ENCODE measurements around the gene DNAI1. TPM values are rescaled to one million over a fixed set of nuclear protein-coding genes. Genes with fewer than 3 reads are reported as not detected.

The DNAI1 gene
- total and polyA plus RNA-seq, 2 of the 4 experiments (the other 2 are of a cell fraction), result not detected

DNA sequence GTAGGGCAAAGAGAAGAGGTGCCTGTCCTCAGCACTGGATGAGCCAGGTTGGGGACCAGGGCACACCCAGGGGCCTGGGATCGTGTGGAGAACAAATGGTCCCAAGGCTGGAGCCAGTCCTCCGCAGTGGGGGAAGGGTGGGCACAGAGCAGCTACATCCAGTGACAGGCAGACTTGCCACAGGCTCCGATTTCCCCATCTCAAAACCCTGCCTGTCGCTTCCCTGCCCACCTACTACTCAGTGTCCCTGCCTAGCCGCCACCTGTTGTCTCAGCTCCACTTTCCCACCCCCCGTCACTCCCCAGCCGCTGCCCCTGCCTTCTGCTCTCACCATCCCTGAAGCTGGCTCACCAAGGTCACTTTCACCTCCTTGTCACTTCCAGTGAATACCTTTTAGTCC, 78.1 kb downstream of the DNAI1 start:
- Histone ChIP-seq H3K27me3 (ENCODE audit: control insufficient read depth, insufficient read depth, low read length) (peaks cover 35% of the 10 kb centered on the region), H3K4me2 (ENCODE audit: low read depth, low read length) (no peak overlapping the region), H2AK9ac (replicated peaks; ENCODE audit: low read depth, low read length, poor library complexity) (no peak overlapping the region), H3K14ac (replicated peaks; ENCODE audit: low read depth, low read length) (no peak overlapping the region), H2BK20ac (ENCODE audit: low read depth, low read length) (no peak overlapping the region), H2BK120ac (ENCODE audit: low read depth, low read length) (no peak overlapping the region), H2AFZ (replicated peaks; ENCODE audit: low read length, poor library complexity) (no peak overlapping the region), H3K9me1 (ENCODE audit: insufficient read depth, low read length) (no peaks in the 10 kb centered on the region), H3K9ac (ENCODE audit: low read depth, low read length) (no peak overlapping the region), H3K4me1 (ENCODE audit: control insufficient read depth, insufficient read depth, low read length) (no peaks in the 10 kb centered on the region), H4K20me1 (ENCODE audit: insufficient read depth, low read length) (no peaks in the 10 kb centered on the region), H4K8ac (ENCODE audit: low read depth in 2 of 2, low read length in 2 of 2) (no peak overlapping the region), H2AK5ac (ENCODE audit: low read depth, low read length) (no peak overlapping the region), H3K4me3 (ENCODE audit: insufficient read depth, low read depth, low read length) (no peak overlapping the region), H3K23ac (ENCODE audit: low read depth, low read length) (no peak overlapping the region), H2BK5ac (ENCODE audit: low read depth, low read length, poor library complexity, severe bottlenecking) (no peak overlapping the region), H4K5ac (ENCODE audit: low read depth, low read length) (no peak overlapping the region), H3K36me3 (ENCODE audit: control insufficient read depth, insufficient read depth, low read length) (no peaks in the 10 kb centered on the region), H3K18ac (ENCODE audit: low read depth, low read length) (no peak overlapping the region), H2BK15ac (ENCODE audit: low read depth, low read length) (no peak overlapping the region), H3K9me3 (ENCODE audit: control insufficient read depth, insufficient read depth, low read length) (no peaks in the 10 kb centered on the region), H3K79me1 (ENCODE audit: low read depth in 1 of 2, low read length in 2 of 2) (no peaks in the 10 kb centered on the region), H4K91ac (ENCODE audit: insufficient read depth, low read depth, low read length) (no peak overlapping the region), H3K27ac (ENCODE audit: insufficient read depth, low read length) (no peak overlapping the region), H3K4ac (ENCODE audit: low read depth, low read length) (no peak overlapping the region), H3K56ac (ENCODE audit: extremely low read depth, insufficient read depth, low read length) (no peak overlapping the region)
- dilution Hi-C loops (cut with HindIII; ENCODE audit: low sequenced_read_pairs, unreplicated experiment) (no loop called here), intact Hi-C loops (cut with micrococcal nuclease) (no loop called here), in situ Hi-C loops (cut with MboI; ENCODE audit: low sequenced_read_pairs) (no loop called here)
- no TSS peak for BruUV-seq (replicated peaks)
- ChIA-PET POLR2A (ENCODE audit: unreplicated experiment) (no interaction called here), CTCF (no interaction called here)
- DNase-seq (no peak), ATAC-seq (ENCODE audit: low read depth) (no peak)
- 13% methylated on average over 6 of the region's 7 CpGs; no CpG with 5 or more reads in 1 of the 2 experiments for WGBS, 2 experiments (ENCODE audit: extremely low coverage in 2 of 2, insufficient read length in 1 of 2)
- TF ChIP-seq CEBPB (IDR thresholded peaks at IDR 0.05; ENCODE audit: low read depth, low read length) (no peak), MAZ (IDR thresholded peaks at IDR 0.05; ENCODE audit: borderline replicate concordance, low read depth, low read length) (no peak), RFX5 (IDR thresholded peaks at IDR 0.05; ENCODE audit: low read depth, low read length) (no peak), RCOR1 (IDR thresholded peaks at IDR 0.05; ENCODE audit: insufficient replicate concordance, low read length) (no peak), NFE2L2 (IDR thresholded peaks at IDR 0.05; ENCODE audit: low read depth, low read length) (no peak), CHD1 (IDR thresholded peaks at IDR 0.05; ENCODE audit: low read depth, low read length) (no peak), POLR2A (IDR thresholded peaks at IDR 0.05; ENCODE audit: low read depth, low read length) (no peak), BHLHE40 (IDR thresholded peaks at IDR 0.05; ENCODE audit: low read depth, low read length) (no peak), MAFK (IDR thresholded peaks at IDR 0.05; ENCODE audit: low read depth, low read length) (no peak), MXI1 (IDR thresholded peaks at IDR 0.05; ENCODE audit: borderline replicate concordance, low read depth, low read length) (no peak), RAD21 (IDR thresholded peaks at IDR 0.05; ENCODE audit: low read length) (no peak), FOS (IDR thresholded peaks at IDR 0.05; ENCODE audit: low read depth, low read length) (no peak), SMC3 (IDR thresholded peaks at IDR 0.05; ENCODE audit: low read depth, low read length) (no peak)
- TF ChIP-seq, protein P1, sequence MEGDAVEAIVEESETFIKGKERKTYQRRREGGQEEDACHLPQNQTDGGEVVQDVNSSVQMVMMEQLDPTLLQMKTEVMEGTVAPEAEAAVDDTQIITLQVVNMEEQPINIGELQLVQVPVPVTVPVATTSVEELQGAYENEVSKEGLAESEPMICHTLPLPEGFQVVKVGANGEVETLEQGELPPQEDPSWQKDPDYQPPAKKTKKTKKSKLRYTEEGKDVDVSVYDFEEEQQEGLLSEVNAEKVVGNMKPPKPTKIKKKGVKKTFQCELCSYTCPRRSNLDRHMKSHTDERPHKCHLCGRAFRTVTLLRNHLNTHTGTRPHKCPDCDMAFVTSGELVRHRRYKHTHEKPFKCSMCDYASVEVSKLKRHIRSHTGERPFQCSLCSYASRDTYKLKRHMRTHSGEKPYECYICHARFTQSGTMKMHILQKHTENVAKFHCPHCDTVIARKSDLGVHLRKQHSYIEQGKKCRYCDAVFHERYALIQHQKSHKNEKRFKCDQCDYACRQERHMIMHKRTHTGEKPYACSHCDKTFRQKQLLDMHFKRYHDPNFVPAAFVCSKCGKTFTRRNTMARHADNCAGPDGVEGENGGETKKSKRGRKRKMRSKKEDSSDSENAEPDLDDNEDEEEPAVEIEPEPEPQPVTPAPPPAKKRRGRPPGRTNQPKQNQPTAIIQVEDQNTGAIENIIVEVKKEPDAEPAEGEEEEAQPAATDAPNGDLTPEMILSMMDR (conservative IDR thresholded peaks at IDR 0.05; ENCODE audit: low read depth, low read length), result no peak
- TF ChIP-seq, protein P2, sequence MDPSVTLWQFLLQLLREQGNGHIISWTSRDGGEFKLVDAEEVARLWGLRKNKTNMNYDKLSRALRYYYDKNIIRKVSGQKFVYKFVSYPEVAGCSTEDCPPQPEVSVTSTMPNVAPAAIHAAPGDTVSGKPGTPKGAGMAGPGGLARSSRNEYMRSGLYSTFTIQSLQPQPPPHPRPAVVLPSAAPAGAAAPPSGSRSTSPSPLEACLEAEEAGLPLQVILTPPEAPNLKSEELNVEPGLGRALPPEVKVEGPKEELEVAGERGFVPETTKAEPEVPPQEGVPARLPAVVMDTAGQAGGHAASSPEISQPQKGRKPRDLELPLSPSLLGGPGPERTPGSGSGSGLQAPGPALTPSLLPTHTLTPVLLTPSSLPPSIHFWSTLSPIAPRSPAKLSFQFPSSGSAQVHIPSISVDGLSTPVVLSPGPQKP (IDR thresholded peaks at IDR 0.05; ENCODE audit: borderline replicate concordance, low read depth, low read length), result no peak
- TF ChIP-seq, protein P3, sequence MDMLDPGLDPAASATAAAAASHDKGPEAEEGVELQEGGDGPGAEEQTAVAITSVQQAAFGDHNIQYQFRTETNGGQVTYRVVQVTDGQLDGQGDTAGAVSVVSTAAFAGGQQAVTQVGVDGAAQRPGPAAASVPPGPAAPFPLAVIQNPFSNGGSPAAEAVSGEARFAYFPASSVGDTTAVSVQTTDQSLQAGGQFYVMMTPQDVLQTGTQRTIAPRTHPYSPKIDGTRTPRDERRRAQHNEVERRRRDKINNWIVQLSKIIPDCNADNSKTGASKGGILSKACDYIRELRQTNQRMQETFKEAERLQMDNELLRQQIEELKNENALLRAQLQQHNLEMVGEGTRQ (IDR thresholded peaks at IDR 0.05; ENCODE audit: low read depth, low read length), result no peak

Measured in IMR-90 (cell line).